ENCODE measurements around the gene ACTA2. TPM values are rescaled to one million over a fixed set of nuclear protein-coding genes. Genes with fewer than 3 reads are reported as not detected.

The ACTA2 gene
- polyA plus RNA-seq, 1 of the 3 experiments (the other 2 are of a cell fraction): 130 TPM

DNA sequence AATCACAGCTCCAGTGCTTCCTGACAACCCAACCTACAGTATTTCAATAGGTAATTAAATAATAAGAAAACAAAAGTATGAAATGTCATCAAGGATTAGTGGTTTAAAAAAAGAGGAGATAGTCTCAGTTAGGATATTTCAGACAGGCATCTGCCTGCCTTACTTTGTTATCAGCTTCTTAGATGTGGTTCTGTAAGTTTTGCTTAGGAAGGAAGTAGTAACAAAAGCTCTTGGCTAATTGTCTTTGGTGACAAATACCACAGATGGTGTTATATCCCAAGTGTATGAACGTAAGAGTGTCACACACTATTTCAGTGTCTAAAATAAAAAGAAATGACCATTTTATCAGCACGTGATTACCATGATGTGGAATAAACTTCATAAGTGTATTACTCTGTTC is 9.8 kb upstream of the ACTA2 start:
- Histone ChIP-seq H2AFZ (ENCODE audit: low read depth) (no peak overlapping the region), H3K9me2 (no peaks in the 10 kb centered on the region), H3K4me3 (ENCODE audit: low read depth in 2 of 2, low read length in 1 of 2) (no peak overlapping the region), H3K4me2 (no peak overlapping the region), H3K9ac (no peak overlapping the region), H3K27ac (ENCODE audit: low read depth in 2 of 2, low read length in 1 of 2) (no peak overlapping the region), H3K79me2 (ENCODE audit: insufficient read depth) (no peaks in the 10 kb centered on the region), H3K27me3 (ENCODE audit: insufficient read depth) (no peaks in the 10 kb centered on the region), H3K9me3 (no peaks in the 10 kb centered on the region), H4K20me1 (ENCODE audit: insufficient read depth) (no peaks in the 10 kb centered on the region), H3F3A (replicated peaks; ENCODE audit: insufficient read depth) (no peaks in the 10 kb centered on the region), H3K4me1 (ENCODE audit: control insufficient read depth in 1 of 2, insufficient read depth in 2 of 2, low read depth in 1 of 2, low read length in 1 of 2) (peaks cover 0 to 5% of the 10 kb centered on the region in 2 experiments; a peak in 1 of 4 replicates), H3K36me3 (replicated peaks in 1 of 2; ENCODE audit: control insufficient read depth in 1 of 2, insufficient read depth in 2 of 2, low read length in 1 of 2) (no peaks in the 10 kb centered on the region)
- WGBS (ENCODE audit: low lambda C conversion rate): 88% methylated on average over 2 of the region's 2 CpGs
- CTCF ChIA-PET: interaction anchor here (1.3 to 2.0 kb wide), 3 partner anchors 28 to 127 kb away, joined by 4 read pairs; no protein-coding TSS in a partner anchor
- DNase-seq: no peak
- POLR2A ChIA-PET: no interaction called here
- TF ChIP-seq ELF1 (IDR thresholded peaks at IDR 0.05) (no peak), RXRA (IDR thresholded peaks at IDR 0.05; ENCODE audit: borderline replicate concordance, low read depth) (no peak), NFIC (IDR thresholded peaks at IDR 0.05; ENCODE audit: borderline replicate concordance) (no peak), SMC3 (IDR thresholded peaks at IDR 0.05; ENCODE audit: low read depth, low read length) (no peak), YY1 (IDR thresholded peaks at IDR 0.05; ENCODE audit: low read depth) (no peak), FOXJ3 (CRISPR knock-in tag; IDR thresholded peaks at IDR 0.05) (no peak), FOXM1 (IDR thresholded peaks at IDR 0.05; ENCODE audit: low read depth) (no peak), EZH2phosphoT487 (IDR thresholded peaks at IDR 0.05; ENCODE audit: borderline replicate concordance, low read depth) (no peak), MXI1 (IDR thresholded peaks at IDR 0.05; ENCODE audit: low read depth, low read length) (no peak), RAD21 (IDR thresholded peaks at IDR 0.05; ENCODE audit: low read length) (no peak), TCF12 (IDR thresholded peaks at IDR 0.05) (no peak)
- TF ChIP-seq, protein P1, sequence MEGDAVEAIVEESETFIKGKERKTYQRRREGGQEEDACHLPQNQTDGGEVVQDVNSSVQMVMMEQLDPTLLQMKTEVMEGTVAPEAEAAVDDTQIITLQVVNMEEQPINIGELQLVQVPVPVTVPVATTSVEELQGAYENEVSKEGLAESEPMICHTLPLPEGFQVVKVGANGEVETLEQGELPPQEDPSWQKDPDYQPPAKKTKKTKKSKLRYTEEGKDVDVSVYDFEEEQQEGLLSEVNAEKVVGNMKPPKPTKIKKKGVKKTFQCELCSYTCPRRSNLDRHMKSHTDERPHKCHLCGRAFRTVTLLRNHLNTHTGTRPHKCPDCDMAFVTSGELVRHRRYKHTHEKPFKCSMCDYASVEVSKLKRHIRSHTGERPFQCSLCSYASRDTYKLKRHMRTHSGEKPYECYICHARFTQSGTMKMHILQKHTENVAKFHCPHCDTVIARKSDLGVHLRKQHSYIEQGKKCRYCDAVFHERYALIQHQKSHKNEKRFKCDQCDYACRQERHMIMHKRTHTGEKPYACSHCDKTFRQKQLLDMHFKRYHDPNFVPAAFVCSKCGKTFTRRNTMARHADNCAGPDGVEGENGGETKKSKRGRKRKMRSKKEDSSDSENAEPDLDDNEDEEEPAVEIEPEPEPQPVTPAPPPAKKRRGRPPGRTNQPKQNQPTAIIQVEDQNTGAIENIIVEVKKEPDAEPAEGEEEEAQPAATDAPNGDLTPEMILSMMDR (IDR thresholded peaks at IDR 0.05): no peak
- TF ChIP-seq, protein P2, sequence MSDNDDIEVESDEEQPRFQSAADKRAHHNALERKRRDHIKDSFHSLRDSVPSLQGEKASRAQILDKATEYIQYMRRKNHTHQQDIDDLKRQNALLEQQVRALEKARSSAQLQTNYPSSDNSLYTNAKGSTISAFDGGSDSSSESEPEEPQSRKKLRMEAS (IDR thresholded peaks at IDR 0.05; ENCODE audit: low read depth): no peak
- TF ChIP-seq, protein P3, sequence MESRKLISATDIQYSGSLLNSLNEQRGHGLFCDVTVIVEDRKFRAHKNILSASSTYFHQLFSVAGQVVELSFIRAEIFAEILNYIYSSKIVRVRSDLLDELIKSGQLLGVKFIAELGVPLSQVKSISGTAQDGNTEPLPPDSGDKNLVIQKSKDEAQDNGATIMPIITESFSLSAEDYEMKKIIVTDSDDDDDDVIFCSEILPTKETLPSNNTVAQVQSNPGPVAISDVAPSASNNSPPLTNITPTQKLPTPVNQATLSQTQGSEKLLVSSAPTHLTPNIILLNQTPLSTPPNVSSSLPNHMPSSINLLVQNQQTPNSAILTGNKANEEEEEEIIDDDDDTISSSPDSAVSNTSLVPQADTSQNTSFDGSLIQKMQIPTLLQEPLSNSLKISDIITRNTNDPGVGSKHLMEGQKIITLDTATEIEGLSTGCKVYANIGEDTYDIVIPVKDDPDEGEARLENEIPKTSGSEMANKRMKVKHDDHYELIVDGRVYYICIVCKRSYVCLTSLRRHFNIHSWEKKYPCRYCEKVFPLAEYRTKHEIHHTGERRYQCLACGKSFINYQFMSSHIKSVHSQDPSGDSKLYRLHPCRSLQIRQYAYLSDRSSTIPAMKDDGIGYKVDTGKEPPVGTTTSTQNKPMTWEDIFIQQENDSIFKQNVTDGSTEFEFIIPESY (IDR thresholded peaks at IDR 0.05; ENCODE audit: borderline replicate concordance, low read depth): no peak
- TF ChIP-seq, protein P4, sequence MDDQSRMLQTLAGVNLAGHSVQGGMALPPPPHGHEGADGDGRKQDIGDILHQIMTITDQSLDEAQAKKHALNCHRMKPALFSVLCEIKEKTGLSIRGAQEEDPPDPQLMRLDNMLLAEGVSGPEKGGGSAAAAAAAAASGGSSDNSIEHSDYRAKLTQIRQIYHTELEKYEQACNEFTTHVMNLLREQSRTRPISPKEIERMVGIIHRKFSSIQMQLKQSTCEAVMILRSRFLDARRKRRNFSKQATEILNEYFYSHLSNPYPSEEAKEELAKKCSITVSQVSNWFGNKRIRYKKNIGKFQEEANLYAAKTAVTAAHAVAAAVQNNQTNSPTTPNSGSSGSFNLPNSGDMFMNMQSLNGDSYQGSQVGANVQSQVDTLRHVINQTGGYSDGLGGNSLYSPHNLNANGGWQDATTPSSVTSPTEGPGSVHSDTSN (IDR thresholded peaks at IDR 0.05): no peak
- TF ChIP-seq, protein P5, sequence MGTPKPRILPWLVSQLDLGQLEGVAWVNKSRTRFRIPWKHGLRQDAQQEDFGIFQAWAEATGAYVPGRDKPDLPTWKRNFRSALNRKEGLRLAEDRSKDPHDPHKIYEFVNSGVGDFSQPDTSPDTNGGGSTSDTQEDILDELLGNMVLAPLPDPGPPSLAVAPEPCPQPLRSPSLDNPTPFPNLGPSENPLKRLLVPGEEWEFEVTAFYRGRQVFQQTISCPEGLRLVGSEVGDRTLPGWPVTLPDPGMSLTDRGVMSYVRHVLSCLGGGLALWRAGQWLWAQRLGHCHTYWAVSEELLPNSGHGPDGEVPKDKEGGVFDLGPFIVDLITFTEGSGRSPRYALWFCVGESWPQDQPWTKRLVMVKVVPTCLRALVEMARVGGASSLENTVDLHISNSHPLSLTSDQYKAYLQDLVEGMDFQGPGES (IDR thresholded peaks at IDR 0.05; ENCODE audit: low read depth, low read length): no peak
- TF ChIP-seq, protein P6, sequence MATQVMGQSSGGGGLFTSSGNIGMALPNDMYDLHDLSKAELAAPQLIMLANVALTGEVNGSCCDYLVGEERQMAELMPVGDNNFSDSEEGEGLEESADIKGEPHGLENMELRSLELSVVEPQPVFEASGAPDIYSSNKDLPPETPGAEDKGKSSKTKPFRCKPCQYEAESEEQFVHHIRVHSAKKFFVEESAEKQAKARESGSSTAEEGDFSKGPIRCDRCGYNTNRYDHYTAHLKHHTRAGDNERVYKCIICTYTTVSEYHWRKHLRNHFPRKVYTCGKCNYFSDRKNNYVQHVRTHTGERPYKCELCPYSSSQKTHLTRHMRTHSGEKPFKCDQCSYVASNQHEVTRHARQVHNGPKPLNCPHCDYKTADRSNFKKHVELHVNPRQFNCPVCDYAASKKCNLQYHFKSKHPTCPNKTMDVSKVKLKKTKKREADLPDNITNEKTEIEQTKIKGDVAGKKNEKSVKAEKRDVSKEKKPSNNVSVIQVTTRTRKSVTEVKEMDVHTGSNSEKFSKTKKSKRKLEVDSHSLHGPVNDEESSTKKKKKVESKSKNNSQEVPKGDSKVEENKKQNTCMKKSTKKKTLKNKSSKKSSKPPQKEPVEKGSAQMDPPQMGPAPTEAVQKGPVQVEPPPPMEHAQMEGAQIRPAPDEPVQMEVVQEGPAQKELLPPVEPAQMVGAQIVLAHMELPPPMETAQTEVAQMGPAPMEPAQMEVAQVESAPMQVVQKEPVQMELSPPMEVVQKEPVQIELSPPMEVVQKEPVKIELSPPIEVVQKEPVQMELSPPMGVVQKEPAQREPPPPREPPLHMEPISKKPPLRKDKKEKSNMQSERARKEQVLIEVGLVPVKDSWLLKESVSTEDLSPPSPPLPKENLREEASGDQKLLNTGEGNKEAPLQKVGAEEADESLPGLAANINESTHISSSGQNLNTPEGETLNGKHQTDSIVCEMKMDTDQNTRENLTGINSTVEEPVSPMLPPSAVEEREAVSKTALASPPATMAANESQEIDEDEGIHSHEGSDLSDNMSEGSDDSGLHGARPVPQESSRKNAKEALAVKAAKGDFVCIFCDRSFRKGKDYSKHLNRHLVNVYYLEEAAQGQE (IDR thresholded peaks at IDR 0.05; ENCODE audit: low read depth, low read length): no peak

Data from SK-N-SH (cell line).